Breast epithelium (tissue), 4 donors: ENCODE results near the gene ERGIC1. TPM values are rescaled to one million over a fixed set of nuclear protein-coding genes. Genes with fewer than 3 reads are reported as not detected.

Experiments used
- DNase-seq, 2 donors: peaks; one replicate each; pipeline ENCODE4 v3.0.0-alpha.2; 2019; ENCODE audit warnings: low spot score in 2 of 2
- H3K27ac ChIP-seq, 2 donors: fragments of 200-600 bp; sonication (generic) in 1 of 2; one replicate each; pipeline ENCODE4 v1.5.1; 2016 to 2019; ENCODE audit warnings: mild to moderate bottlenecking in 1 of 2
- H3K27me3 ChIP-seq, 2 donors: fragments of 200-600 bp; sonication (generic) in 1 of 2; one replicate each; pipeline versions ENCODE4 v1.5.1 to v1.6.0; 2017 to 2019; ENCODE audit warnings: control low read depth in 1 of 2, mild to moderate bottlenecking in 1 of 2
- H3K36me3 ChIP-seq: fragments of 200-600 bp; one replicate; pipeline ENCODE4 v1.5.1; 2019
- H3K4me1 ChIP-seq, 2 donors: fragments of 200-600 bp; sonication (generic); one replicate each; pipeline ENCODE4 v1.5.1; 2016 to 2019; ENCODE audit warnings: control low read depth in 1 of 2
- H3K4me3 ChIP-seq, 3 donors: fragments of 200-600 bp; sonication (generic); 1 replicate in 2 of 3; 2 replicates in 1 of 3; pipeline ENCODE4 v1.5.1; 2016 to 2019; ENCODE audit warnings: mild to moderate bottlenecking in 3 of 3, moderate library complexity in 2 of 3
- H3K9me3 ChIP-seq, 2 donors: fragments of 200-600 bp; sonication (generic) in 1 of 2; one replicate each; pipeline ENCODE4 v1.5.1; 2016 to 2019; ENCODE audit warnings: control low read depth in 1 of 2
- CTCF ChIP-seq, 3 donors: fragments of 450-650 bp; IDR thresholded peaks; one replicate each; pipeline ENCODE4 v1.5.1; 2016 to 2017; ENCODE audit warnings: antibody characterized with exemption in 3 of 3, mild to moderate bottlenecking in 3 of 3, moderate library complexity in 3 of 3
- POLR2A ChIP-seq: fragments of 450-650 bp; IDR thresholded peaks from one replicate; pipeline ENCODE4 v1.6.1; 2016; ENCODE audit warnings: antibody characterized with exemption, mild to moderate bottlenecking, moderate library complexity
- POLR2AphosphoS5 ChIP-seq, 3 donors: sonication (generic); formaldehyde crosslinking; IDR thresholded peaks; one replicate each; pipeline ENCODE4 v1.6.1; 2017; ENCODE audit warnings: antibody characterized with exemption in 3 of 3
- intact Hi-C: fragments of 100-400 bp; cut with DNase I; formaldehyde crosslinking; loops from one replicate; pipeline ENCODE4 v1.15.1; 2023; ENCODE audit warnings: low total_unique reads
- total RNA-seq, 3 donors: library from RNA; depleted of rRNA; stranded (reverse); fragments of >200 nt; gene quantifications; one replicate each; pipeline ENCODE4 v1.1.0, GENCODE V29; 2016

Gene ERGIC1
- total RNA-seq, 3 donors from 2014 or later, result 86.6 to 139 (median 95.2) TPM

- Histone ChIP-seq H3K9me3 (no peaks in the 10 kb centered on the region), H3K27me3 (no peaks in the 10 kb centered on the region), H3K4me1 (peaks cover 3 to 6% of the 10 kb centered on the region in 2 donors), H3K36me3 (no peaks in the 10 kb centered on the region), H3K4me3 (no peak overlapping the region), H3K27ac (no peak overlapping the region)
- intact Hi-C loops, result loop anchor here (10.0 kb wide), 1 partner anchor 73 kb away; the partner anchor contains the start of gene CREBRF
- TF ChIP-seq POLR2AphosphoS5 (IDR thresholded peaks at IDR 0.05), result no peak
- DNase-seq, result no peak
Measured at GRCh38 chr5:172981931-172982330, 147.9 kb downstream of the ERGIC1 start.

- H3K4me1 ChIP-seq, result peaks cover 3 to 6% of the 10 kb centered on the region in 2 donors
- H3K4me3 ChIP-seq, result peak within 1 kb of the TSS; percentile 92 to 97 (median 96)
- no peaks in the 10 kb centered on the region for H3K9me3 ChIP-seq
- peak; percentile 95 for DNase-seq
- peak within 1 kb of the TSS; percentile 98 to 99 for H3K27ac ChIP-seq
- intact Hi-C loops, result loop anchor here (10.0 kb wide), 1 partner anchor 71 kb away; the partner anchor contains the start of gene CREBRF
- H3K36me3 ChIP-seq, result no peaks in the 10 kb centered on the region
- TF ChIP-seq POLR2AphosphoS5 (IDR thresholded peaks at IDR 0.05), result peak; percentile 88 to 98 (median 91)
- peak; percentile 93 for TF ChIP-seq POLR2A
- no peak for TF ChIP-seq CTCF (IDR thresholded peaks at IDR 0.05)
- H3K27me3 ChIP-seq, result no peaks in the 10 kb centered on the region
Measured at GRCh38 chr5:172983542-172984243, 149.6 kb downstream of the ERGIC1 start, which contains the start of gene ATP6V0E1. TSS of gene ATP6V0E1 (plus strand) at chr5:172983771. CDS start at chr5:172983861, 90 bp downstream.

GRCh38 chr5:172984244-172984953 lies 150.3 kb downstream of the ERGIC1 start:
- peak; percentile 67 to 76 for DNase-seq
- peak overlapping the region; percentile 98 to 99 for H3K27ac ChIP-seq
- peak; percentile 16 to 37 (median 37) for TF ChIP-seq CTCF (IDR thresholded peaks at IDR 0.05)
- TF ChIP-seq POLR2A, result no peak
- TF ChIP-seq POLR2AphosphoS5 (IDR thresholded peaks at IDR 0.05), result peak; percentile 34 to 79 (median 52)
- peak overlapping the region; percentile 92 to 97 (median 96) for H3K4me3 ChIP-seq
- peaks cover 3 to 6% of the 10 kb centered on the region in 2 donors for H3K4me1 ChIP-seq
- intact Hi-C loops, result loop anchor here (10.0 kb wide), 1 partner anchor 70 kb away; the partner anchor contains the start of gene CREBRF
- no peaks in the 10 kb centered on the region for H3K36me3 ChIP-seq
- no peaks in the 10 kb centered on the region for H3K9me3 ChIP-seq
- H3K27me3 ChIP-seq, result no peaks in the 10 kb centered on the region

- H3K4me1 ChIP-seq, result peaks cover 3 to 6% of the 10 kb centered on the region in 2 donors
- no peaks in the 10 kb centered on the region for H3K36me3 ChIP-seq
- TF ChIP-seq POLR2A (no peak), POLR2AphosphoS5 (IDR thresholded peaks at IDR 0.05) (no peak), CTCF (IDR thresholded peaks at IDR 0.05) (no peak)
- H3K9me3 ChIP-seq, result no peaks in the 10 kb centered on the region
- intact Hi-C loops, result loop anchor here (10.0 kb wide), 1 partner anchor 69 kb away; the partner anchor contains the start of gene CREBRF
- H3K27me3 ChIP-seq, result no peaks in the 10 kb centered on the region
- DNase-seq, result no peak
- H3K27ac ChIP-seq, result peak overlapping the region; percentile 10 to 24
- H3K4me3 ChIP-seq, result peak overlapping the region in 2 of 3 donors; percentile 32 to 92
Measured at GRCh38 chr5:172985596-172985995, 151.5 kb downstream of the ERGIC1 start.

- H3K36me3 ChIP-seq, result no peaks in the 10 kb centered on the region
- no peaks in the 10 kb centered on the region for H3K27me3 ChIP-seq
- DNase-seq, result no peak
- peaks cover 0 to 3% of the 10 kb centered on the region in 2 donors for H3K4me1 ChIP-seq
- intact Hi-C loops, result loop anchor here (10.0 kb wide), 1 partner anchor 67 kb away; the partner anchor contains the start of gene CREBRF
- H3K9me3 ChIP-seq, result no peaks in the 10 kb centered on the region
- no peak overlapping the region for H3K4me3 ChIP-seq
- no peak overlapping the region for H3K27ac ChIP-seq
- no peak for TF ChIP-seq CTCF (IDR thresholded peaks at IDR 0.05)
Measured at GRCh38 chr5:172988276-172988675, 154.2 kb downstream of the ERGIC1 start.
